Stimulated activated CD8-positive, alpha-beta memory T cell treated with anti-CD3 and anti-CD28 coated beads, Interleukin-4, amount 100 ng/mL, for 1 hour (primary cell): ENCODE data around the gene MOGAT3.
A peak's percentile ranks its signal among the peaks of the same experiment; 100 is the strongest.

Source experiments
- DNase-seq, 2 donors: peaks; one replicate each; pipeline ENCODE4 v3.0.0-alpha.2; 2020; ENCODE audit warnings: low read depth in 2 of 2, low spot score in 1 of 2

Gene MOGAT3, protein sequence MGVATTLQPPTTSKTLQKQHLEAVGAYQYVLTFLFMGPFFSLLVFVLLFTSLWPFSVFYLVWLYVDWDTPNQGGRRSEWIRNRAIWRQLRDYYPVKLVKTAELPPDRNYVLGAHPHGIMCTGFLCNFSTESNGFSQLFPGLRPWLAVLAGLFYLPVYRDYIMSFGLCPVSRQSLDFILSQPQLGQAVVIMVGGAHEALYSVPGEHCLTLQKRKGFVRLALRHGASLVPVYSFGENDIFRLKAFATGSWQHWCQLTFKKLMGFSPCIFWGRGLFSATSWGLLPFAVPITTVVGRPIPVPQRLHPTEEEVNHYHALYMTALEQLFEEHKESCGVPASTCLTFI

DNA sequence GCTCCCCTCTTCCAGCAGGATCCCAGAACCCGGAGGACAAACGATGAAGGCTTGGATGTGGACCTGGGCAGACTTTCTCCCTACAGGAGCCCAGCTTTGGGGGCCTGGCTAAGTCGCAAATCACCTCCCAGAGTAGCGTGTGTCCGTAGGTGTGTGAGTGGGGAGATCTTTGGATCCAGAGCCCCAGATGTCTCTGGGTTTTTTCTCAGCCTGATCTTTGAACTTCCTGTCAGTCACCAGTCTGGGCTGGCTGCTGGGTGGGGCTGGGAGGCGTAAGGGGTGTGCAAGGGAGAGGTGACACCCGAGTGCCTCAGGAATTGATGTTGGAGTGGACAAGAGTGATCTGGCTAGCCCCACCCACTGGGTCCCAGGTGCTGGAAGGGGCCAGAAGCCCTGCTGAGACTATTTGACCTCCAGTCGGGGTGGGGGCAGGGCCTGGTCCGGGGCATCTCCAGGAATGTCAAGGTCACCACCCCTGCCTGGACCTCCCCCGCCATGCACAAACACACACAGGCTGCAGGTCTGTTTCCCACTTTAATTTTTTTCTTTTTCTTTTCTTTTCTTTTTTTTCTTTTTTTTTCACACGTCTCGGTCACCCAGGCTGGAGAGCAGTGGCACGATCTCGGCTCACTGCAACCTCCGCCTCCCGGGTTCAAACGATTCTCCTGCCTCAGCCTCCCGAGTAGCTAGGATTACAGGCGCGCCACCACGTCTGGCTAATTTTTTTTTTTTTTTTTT, at the start of gene MOGAT3:
Gene MOGAT3, minus strand, starts transcription at position 175 of the 738 bp plus-strand sequence. CDS start 182 bp downstream, outside the sequence.
- DNase-seq: no peak

DNA sequence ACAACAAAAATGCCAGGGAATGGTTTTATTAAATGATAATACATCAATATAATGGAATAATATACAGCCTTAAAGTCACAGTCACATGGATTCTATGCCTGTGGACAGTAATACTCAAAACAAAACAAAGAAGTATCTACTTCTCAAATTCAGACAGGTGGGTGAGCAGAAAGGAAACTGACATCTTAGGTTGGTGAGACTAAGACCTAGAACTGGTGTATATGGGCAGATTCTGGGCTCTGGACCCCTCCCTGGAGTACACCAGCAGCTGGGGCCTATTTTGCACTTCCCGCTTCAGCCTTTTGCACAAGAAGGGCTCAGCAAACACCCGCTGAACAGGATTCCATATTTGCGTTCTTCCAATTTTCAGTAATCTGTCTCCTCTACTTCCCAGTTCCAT, 49.5 kb upstream of the MOGAT3 start:
- no peak for DNase-seq

DNA sequence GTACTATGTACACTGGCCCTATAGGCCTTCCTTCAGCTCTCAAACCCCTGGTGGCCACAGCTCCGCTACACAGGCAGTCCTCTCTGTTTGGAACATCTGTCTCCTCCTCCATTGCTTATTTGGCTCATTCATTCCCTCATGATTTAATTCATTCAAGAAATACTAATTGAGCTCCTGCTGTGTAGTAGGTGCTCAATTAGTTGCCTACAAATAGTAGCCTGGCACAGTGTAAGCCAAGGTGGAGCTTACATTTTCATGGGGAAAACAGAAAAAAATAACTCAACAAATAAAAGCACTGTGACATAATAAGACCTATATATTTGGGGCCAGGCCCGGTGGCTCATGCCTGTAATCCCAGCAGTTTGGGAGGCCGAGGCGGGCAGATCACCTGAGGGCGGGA, 47.4 kb upstream of the MOGAT3 start:
- DNase-seq: no peak

DNA sequence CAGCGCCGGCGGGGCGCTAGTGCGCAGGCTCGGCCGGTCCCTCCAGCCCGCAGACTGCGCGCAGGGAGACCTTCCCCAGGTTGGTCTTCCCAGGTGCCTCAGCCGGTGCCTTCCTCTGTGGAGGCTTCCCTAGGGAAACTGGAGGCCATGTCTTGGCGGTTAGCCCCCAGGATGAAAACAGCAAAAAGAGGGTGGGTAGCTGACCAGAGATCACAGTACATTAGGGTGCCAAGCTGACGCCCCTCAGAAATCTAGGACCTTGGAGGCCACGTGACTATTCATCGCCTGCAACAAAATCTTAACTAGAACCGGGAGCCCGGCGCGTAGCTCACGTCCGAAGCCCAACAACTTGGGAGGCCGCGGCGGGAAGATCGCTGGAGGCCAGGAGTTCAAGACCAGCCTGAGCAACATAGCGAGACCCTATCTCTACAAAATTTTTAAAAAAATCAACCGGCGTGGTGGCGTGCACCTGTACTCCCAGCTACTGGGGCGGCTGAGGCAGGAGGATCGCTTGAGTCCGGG, 44.4 kb upstream of the MOGAT3 start:
- no peak for DNase-seq

DNA sequence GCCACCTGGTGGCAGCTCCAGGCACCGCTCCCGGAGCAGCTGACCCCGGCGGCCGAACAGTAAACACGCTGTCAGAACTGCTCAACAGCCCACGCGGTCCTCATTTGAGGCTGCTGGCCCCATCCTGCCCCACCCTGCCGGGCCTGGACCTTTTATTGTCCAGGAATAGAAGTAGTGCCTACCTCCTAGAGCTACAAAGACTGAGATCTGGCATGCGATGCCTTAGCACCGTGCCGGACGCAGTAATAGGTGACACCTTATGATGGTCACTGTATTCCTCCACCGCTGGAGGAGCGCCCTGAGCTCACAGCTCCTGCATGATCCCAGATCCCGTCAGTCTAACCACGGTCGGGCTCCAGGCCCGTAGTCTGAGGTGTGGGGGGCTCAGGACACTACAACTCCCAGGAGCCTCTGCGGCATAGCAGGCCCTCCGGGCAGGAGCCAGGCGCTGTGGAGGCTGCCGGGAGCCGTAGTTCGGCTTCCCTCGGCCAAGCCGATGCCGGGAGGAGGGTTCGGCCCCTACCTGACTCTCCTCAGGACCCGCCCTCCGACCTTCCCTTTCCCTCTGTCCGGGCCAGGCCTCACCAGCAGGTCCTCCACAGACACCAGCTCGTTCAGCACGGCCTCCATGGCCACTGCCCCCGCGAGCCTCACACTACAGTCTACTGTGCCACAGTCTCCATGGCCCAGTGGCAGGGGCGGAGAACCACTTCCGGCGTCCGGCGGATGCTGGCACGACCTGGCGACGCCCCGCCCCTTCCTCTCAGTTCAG, 43.7 kb upstream of the MOGAT3 start, which contains the start of gene FIS1:
Gene FIS1, minus strand, starts transcription at position 707 of the 772 bp plus-strand sequence. Its CDS starts 77 bp downstream, at position 630.
- DNase-seq: peak; percentile 85 to 88

DNA sequence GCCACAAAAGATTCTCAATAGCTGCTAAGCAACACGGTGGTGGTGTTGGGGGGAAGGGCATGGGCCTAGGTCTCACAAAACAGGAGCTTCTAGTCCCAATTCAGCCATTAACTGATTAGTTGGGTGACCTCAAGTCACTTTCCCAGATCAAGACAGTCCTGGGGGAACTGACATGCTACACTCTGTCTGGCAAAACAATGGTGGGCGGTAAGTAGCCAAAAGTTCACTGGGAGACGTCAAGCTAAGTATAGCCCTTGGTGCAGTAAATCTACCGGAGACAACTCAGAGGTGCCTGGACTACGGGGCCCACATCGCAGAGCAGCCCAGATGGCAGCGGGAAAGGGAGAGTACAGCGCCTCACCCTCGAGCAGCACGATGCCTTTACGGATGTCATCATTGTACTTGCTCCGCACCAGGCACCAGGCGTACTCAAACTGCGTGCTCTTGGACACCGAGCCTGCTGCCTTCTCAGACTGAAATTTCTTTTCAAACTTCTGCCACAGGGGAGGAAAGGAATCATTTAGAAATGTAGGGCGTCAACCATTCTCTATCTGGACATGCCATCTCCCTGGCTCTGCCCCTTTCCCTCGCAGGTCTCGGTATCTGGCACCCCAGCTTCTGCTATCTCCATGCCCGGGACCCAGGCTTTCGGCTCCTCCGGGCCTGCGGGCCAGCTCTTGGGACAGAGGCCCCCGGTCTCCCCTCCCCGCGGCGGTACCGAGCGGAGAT, 43.0 kb upstream of the MOGAT3 start:
- DNase-seq: no peak

DNA sequence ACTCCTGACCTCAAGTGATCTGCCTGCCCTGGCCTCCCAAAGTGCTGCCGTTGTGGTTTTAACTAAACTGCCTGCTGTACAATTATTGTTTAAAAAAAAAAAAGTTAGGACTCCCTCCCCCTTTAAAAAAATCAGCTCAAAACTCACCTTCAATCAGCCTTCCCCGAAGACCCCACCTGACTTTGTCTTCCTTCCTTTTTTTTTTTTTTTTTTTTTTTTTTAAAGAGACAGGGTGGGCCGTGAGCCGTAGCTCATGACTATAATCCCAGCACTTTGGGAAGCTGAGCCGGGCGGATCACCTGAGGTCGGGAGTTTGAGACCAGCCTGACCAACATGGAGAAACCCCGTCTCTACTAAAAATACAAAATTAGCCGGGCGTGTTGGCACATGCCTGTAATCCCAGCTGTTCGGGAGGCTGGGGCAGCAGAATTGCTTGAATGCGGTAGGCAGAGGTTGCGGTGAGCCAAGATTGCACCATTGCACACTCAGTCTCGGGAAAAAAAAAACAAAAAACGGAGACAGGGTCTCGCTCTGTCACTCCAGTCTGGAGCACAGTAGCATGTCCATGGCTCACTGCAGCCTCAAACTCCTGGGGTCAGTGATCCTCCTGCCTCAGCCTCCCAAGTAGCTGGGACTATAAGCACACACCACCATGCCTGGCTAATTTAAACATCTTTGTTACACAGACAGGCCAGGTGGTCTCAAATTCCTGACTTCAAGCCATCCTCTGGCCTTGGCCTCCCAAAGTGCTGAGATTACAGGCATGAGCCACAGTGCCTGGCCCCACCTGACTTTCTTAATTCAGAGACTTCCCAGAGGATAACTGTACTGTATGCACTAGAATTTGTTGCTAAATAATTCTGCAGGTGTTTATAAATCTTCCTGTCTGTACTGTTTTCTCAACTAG, 40.9 kb upstream of the MOGAT3 start:
- no peak for DNase-seq

DNA sequence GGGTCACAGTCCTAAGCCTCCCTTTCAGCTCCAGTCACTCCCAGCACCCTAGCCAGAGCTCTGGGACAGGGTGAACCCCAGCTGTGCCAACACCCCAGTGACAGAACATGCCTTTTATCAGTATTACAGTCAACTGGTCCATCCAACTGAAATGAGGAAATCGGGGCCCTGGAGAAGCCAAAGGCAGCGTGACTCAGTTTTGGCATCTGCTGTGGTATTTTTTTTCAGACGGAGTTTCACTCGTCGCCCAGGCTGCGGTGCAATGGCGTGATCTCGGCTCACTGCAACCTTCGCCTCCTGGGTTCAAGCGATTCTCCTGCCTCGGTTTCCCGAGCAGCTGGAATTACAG, 40.2 kb upstream of the MOGAT3 start:
- DNase-seq: no peak

DNA sequence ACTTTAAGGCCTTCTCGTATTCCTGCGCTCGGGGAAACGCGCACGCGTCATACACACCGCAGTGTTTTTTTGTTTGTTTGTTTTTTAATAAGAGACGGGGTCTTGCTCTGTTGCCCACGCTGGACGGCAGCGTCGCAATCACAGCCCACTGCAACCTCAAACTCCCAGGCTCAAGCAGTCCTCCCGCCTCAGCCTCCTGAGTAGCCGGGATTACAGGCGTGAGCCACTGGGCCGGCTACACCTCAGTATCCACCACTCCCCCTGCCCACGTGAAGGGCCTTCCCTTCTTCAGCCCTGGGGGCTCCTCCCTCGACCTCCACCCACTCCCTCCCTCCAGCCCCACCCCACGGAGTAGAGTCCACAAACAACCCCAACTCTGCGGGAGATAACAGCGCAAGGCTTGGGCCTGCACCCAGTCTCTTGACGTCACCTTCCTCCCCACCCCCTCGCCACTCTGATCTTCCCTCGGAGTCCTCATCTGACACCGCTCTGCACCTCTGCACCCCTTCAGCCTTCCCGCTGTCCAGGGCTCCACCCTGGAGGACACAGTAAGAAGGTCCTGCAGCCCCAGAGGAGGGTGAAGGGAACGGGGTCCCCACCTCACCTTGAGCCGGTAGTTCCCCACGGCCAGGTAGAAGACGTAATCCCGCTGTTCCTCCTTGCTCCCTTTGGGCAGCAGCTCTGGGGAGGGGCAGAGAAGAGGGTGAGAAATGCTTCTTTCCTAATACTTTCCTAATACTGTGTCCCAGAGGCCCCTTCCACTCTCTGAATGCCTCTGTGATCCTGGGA, 39.6 kb upstream of the MOGAT3 start:
- DNase-seq: no peak

DNA sequence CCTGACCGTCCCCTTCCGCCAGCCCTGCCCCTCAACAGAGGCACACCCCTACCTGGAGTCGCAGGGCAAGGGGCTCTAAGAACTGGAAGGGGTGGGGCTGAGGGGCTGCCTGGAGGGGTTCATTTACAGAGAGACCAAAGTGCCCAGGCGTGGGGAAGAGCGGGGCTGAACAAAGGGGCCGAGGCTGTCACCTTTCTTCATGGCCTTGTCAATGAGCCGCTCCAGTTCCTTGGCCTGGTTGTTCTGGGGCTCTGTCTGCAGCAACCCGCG, 39.0 kb upstream of the MOGAT3 start:
- no peak for DNase-seq

DNA sequence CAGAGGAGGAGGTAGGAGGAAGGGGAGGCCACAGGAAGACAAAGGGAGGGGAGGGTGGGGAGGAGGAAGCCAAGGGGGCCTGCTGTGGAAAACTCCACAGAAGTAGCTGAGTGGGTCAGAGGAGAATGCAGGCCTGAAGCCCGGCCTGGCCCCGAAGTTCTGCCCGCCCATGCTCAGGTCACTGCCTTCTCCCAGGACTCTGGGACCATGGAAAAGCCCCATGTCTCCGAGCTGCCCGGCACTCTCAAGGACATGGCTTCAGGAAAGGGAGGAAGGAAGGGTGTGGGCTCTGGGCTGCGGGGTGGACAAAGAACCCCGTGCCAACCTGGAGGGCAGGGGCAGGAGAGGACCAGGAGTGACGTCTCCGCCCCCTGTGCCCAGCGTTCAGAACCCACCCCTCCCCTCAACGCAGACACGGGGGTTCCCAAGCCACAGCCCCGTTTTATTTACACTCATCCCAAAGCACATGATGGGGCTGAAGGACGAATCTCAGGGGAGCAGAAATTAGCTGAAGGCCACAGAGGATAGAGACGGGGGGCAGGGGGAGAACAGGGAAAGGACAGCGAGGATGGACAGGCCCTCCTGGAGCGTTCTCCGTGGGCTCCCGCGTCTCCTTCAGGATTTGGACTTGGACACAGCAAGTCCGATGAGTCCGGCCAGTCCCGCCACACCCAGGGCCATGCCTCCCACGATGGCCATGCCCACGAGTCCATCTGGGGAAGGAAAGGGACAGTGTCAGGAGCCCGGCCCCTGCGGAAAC, 38.5 kb upstream of the MOGAT3 start:
- no peak for DNase-seq

DNA sequence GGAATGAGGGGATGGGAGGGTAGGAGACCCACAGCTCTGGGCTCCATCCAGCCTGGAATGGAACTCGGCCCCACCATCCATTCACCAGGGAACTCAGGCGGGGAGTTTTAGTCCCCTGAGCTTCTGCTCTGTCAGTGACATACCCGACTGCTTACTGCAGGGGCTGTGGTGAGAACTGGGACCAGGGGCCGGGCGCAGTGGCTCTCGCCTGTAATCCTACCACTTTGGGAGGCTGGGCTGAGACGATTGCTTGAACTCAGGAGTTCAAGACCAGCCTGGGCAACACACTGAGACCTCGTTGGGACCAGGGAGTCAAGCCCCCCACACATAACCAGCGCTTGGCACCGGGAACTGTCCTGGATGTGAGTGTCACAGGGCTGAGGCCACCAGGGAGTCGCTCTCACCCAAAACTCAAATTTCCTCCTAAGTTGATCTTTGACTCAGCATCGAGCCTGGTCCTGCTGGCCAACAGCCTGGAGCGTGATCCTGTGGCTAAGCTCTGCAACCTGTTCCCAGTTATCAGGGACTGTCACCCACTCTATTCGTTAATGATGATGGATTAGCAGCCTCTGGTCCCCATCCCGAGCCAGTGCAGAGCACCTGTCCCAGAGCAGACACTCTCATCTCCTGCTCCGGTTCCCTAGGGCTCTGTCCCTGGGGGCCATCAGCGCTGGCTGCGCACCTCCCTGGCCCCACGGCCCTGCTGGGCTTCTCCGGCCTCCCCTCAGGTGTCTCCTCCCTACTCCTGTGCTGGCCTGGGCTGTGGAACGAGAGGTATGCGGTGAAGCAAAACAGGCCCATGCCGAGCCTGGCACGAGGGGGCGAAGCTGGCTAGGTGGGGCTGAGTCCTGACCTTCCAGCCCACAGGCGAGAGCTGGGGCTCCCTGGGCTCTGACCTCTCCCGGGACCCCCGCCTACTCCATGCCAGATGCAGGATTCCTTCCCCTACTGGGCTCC, 37.7 kb upstream of the MOGAT3 start:
- no peak for DNase-seq

DNA sequence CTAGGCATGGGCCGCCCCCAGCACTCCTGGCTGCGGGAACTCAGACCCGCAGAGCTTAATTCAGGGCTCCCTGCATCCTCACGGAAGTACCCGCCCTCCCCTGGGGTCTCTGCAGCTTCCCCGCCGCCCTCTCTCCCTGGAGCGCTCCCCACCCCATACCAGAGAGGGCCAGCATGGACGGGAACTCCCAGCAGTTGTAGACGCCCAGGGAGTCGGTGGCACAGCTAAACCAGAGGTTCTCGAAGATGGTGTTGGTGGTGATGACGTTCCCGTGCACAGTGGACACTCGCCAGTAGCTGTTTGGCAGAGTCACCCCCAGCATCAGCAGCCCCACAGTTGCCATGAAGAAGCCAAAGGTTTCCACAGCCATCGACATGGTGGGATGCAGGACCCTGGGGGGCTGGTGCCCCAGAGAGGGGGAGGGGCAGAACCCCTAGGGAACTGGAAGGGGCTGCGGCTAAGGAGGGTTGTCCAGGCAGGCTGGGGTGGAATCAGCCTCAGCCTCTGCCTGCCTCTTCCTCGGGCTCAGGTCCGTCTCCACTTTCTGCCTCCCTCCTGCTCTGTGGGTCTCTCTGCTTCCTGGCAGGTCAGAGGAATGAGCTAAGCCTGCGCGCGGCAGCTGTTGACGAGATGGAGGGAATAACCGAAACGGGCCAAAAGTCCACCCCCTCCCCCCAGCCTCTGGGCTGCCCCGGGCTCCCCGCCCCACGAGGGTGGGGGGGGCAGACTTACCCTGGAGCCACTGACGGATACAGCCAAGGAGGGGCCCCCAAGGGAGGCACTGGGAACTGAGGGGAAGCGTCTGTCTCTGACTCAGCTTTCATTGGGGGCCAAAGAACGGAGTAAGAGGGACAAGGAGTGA, 36.6 kb upstream of the MOGAT3 start, which contains the start of gene CLDN15:
Gene CLDN15, minus strand, starts transcription at position 597 of the 862 bp plus-strand sequence. Its CDS starts 221 bp downstream, at position 376.
- DNase-seq: no peak

DNA sequence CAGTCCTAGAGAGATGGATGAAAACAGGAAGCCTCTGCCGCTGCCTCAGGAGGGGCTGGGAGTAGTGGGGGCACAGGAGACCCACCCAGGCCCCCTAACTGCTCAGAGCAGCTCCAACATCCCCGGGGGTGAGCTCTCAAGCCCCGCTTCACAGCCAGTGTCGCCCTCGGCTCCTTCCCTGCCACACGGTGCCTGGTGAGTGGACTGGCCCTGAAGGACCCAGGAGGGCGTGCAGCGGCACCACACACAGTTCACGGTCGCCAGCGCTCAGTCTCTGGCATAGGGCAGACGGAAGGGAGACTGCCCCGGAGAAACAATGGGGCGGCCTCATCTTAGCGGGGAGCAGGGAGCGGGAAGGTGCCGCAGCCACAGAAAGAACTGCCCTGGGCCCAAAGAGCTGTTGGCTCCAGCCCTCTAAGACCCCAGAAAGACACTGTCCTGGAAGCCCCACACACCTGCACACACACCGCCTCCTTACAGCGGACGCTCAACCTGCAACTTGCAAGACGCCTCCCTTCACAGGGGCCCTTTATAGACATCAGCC, 35.5 kb upstream of the MOGAT3 start:
- DNase-seq: no peak

DNA sequence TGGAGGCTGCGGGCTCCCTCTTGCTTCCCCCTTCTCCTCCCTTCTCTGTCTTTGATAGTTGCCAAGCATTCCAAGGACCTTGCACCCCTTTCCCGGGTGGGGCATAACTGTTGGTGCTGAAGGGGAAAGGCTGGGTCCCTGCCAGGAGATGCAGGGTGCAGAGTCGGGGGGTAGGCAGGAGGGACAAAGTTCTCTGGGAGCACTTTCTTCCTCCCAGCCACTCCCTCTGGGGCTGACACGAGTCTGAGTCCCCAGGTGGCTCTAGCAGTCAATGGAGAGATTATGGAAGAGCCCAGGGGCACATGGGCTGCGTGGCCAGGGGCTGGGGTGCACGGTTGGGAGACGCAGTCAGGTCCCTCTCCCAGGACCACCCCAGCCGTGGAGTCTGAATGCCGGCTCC, 34.7 kb upstream of the MOGAT3 start:
- DNase-seq: no peak

DNA sequence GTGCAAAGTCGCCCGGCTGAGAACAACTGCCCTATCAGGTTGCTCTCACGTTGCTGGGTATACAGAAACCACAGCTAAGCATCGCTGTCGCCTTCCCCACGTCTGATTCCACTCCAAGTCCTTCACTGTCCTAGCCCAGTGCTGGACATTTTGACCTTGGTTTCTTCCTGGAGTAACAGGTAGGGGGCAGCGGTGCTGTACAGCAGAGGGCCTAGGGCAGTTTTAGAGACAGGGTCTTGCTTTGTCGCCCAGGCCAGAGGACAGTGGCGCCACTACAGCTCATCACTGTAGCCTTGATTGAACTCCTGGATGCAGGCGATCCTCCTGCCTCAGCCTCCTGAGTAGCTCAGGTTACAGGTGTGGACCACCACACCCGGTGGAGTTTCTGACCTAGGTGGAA, 34.2 kb upstream of the MOGAT3 start:
- DNase-seq: no peak
